Neural cell (in vitro differentiated cells): Measurements from ENCODE around the gene LSAMP.

Source experiments
- MXI1 ChIP-seq: fragments of 450-650 bp; conservative IDR thresholded peaks from 2 replicates; pipeline ENCODE4 v1.6.1; 2014; ENCODE audit warnings: antibody characterized with exemption, mild to moderate bottlenecking; ENCODE audit not compliant: poor library complexity, severe bottlenecking
- TF ChIP-seq, protein P1 (sequence below): fragments of 450-650 bp; IDR thresholded peaks from 2 replicates; pipeline ENCODE4 v1.5.1; 2014; ENCODE audit warnings: antibody characterized with exemption, mild to moderate bottlenecking, moderate library complexity; ENCODE audit not compliant: poor library complexity, severe bottlenecking

- TF ChIP-seq, protein P1, sequence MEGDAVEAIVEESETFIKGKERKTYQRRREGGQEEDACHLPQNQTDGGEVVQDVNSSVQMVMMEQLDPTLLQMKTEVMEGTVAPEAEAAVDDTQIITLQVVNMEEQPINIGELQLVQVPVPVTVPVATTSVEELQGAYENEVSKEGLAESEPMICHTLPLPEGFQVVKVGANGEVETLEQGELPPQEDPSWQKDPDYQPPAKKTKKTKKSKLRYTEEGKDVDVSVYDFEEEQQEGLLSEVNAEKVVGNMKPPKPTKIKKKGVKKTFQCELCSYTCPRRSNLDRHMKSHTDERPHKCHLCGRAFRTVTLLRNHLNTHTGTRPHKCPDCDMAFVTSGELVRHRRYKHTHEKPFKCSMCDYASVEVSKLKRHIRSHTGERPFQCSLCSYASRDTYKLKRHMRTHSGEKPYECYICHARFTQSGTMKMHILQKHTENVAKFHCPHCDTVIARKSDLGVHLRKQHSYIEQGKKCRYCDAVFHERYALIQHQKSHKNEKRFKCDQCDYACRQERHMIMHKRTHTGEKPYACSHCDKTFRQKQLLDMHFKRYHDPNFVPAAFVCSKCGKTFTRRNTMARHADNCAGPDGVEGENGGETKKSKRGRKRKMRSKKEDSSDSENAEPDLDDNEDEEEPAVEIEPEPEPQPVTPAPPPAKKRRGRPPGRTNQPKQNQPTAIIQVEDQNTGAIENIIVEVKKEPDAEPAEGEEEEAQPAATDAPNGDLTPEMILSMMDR = no peak
- TF ChIP-seq MXI1 = no peak
These were observed 530.2 kb downstream of the LSAMP start for GRCh38 chr3:115915061-115915460.
